Coronary artery (tissue), 2 donors: ENCODE data around the gene PSMD2.

Experiments
- DNase-seq: peaks from one replicate; pipeline ENCODE4 v3.0.0-alpha.2; 2017; ENCODE audit warnings: low spot score
- H3K27ac ChIP-seq, 2 donors: fragments of 200-600 bp; sonication (generic); one replicate each; pipeline ENCODE4 v1.5.1; 2016 to 2019
- H3K4me3 ChIP-seq: fragments of 200-600 bp; sonication (generic); 2 replicates; pipeline ENCODE4 v1.5.1; 2016; ENCODE audit warnings: mild to moderate bottlenecking, moderate library complexity
- TF ChIP-seq, protein P1 (sequence below): fragments of 200-600 bp; sonication (generic); IDR thresholded peaks from one replicate; pipeline ENCODE4 v1.5.1; 2019; ENCODE audit warnings: antibody characterized with exemption

Gene PSMD2

DNA sequence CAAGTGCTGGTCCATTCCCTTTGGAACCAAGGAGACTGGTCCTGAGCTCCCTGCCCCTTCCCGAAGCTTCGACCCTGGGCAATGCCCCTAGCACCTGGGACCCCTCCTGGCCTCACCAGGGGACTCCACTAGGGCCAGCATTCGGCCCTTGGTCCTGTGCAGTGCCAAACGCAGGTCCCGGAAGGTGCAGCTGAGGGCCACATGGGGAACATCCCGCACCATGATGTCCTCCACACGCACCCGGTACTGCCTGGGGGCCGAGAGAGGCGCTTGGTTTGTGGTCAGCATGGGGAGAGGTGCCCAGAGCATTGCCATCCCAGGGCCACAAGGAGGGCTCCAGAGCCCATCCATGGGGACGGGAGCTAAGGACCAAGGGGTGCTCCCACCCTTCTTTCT lies 54.5 kb downstream of the PSMD2 start:
- DNase-seq: no peak
- TF ChIP-seq, protein P1, sequence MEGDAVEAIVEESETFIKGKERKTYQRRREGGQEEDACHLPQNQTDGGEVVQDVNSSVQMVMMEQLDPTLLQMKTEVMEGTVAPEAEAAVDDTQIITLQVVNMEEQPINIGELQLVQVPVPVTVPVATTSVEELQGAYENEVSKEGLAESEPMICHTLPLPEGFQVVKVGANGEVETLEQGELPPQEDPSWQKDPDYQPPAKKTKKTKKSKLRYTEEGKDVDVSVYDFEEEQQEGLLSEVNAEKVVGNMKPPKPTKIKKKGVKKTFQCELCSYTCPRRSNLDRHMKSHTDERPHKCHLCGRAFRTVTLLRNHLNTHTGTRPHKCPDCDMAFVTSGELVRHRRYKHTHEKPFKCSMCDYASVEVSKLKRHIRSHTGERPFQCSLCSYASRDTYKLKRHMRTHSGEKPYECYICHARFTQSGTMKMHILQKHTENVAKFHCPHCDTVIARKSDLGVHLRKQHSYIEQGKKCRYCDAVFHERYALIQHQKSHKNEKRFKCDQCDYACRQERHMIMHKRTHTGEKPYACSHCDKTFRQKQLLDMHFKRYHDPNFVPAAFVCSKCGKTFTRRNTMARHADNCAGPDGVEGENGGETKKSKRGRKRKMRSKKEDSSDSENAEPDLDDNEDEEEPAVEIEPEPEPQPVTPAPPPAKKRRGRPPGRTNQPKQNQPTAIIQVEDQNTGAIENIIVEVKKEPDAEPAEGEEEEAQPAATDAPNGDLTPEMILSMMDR: no peak

DNA sequence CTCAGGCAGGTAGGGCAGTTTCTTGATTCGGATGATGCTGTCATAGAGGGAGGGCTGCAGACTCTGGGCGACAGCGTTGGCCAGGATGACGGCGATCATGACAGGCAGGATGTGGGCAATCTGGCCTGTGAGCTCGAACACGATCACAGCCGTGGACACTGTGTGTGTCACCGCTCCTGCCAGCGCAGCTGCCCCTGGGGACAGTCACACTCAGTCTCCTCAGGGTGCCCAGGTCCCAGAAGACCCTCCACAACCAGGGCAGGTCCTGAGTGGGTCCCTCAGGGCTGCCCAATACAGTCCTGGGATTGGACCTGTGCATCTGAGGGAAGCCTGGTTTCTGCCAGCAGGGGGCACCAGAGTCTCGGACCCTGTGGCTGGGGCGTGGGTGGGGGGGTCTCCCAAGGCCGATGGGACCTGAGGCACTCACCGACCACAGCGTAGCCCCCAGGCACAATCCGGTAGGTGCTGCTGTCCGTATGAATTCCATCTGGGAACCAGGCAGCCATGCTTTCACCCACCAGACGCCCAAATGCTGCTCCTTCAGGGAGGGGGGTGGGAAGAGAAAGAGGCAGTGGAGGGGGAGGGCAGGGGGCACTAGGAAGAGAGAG lies 55.2 kb downstream of the PSMD2 start:
- Histone ChIP-seq H3K4me3 (no peak overlapping the region), H3K27ac (no peak overlapping the region)
- TF ChIP-seq, protein P1: peak; percentile 70
- DNase-seq: no peak

More for the DNA sequence above, 54.5 kb downstream of the PSMD2 start:
- no peak overlapping the region for H3K27ac ChIP-seq
- H3K4me3 ChIP-seq: no peak overlapping the region

DNA sequence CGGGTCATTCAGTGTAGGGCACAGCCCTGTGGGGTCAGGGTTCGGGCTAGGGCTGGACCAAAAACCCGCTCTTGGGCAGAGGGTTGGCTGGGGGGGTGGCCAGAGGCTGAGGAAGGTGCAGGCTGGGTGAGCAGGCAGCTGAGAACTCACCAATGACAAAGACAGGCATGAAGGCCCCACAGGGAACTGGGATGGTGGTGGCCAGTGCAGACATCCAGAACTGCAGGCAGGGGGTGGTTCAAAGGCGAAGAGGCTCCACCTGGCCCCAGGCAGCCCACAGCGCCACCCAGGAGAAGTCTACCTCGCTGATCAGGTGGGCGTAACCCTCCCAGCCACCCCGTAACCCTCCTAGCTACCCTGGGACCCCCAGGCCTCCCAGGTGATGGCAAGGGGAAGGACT lies 55.7 kb downstream of the PSMD2 start:
- Histone ChIP-seq H3K27ac (no peak overlapping the region), H3K4me3 (no peak overlapping the region)
- no peak for DNase-seq
- TF ChIP-seq, protein P1: no peak

DNA sequence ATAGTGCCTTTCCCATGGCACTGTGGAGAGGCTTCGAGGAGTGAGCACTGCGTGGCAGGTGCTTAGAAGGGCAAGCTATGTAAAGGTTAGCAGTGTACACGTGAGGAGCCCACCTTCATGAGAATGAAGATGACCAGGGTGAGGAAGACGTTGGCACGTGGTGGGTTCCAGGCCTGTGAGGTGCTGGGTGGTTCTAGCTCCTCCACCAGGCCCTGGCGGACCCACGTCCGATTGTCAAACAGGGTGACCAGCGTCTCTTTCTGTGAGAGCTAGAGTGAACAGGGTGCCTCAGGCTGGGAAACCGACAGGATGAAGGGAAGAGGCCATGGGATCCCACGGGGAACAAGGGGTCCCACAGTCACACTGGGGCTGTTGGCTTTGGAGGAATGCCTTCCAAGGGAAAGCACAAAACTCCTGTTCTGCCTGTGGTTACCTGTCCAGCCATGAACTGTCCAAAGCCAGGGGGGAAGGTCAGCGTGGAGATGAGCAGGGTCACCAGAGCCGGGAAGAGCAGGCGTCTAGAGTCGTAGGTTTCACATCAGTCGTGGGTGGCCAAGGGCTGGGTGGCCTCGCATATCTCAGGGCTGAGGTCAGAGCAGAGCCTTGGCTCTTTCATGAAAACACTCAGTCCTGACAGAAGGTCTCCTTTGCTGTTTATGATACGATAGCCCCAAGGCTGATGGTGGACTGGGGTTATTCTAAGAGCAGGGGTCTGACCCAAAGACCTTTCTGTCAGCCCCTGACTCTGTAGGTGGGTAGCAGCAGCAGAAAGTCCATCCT lies 56.4 kb downstream of the PSMD2 start:
- no peak for DNase-seq
- TF ChIP-seq, protein P1: no peak
- Histone ChIP-seq H3K27ac (no peak overlapping the region), H3K4me3 (no peak overlapping the region)

DNA sequence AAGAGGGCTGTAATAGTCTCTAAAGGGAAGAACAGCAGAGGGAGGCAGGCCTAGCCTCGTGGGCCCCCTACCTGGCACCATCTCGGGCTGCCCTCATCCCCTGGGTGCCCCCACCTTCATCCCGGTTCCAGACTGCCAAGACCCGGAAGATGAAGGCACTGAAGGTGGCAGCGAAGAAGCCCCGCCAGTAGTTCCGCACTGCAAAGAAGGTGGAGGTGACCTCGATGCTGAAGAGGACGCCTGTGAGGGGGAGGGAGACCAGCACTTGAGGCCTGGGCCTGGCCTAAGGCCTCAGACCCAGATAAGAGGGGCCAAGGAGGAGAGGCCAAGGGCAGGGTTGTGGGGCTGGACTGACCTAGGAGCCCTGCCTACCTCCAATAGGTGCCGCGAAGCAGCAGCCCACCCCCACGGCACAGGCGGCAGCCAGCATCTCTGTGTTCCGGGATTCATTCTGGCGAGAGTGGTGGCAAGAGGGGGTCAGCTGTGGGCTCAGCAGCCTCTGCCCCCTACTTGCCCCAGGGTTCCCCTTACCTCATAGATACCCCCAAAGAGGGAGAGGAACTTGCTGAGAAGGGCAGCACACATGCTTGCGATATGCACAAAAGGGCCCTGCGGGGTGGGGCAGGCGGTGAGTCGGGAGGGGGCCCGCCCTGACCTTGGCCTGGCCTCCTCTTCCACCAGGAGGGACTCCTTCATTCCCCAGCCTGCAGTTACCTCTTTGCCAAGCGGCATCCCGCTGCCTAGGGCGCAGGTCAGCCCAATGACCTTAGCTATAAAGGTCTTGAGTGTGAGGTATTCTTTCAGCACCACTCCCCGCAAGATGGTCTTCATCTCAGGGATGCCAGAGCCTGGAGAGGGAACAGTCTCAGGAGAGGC lies 58.4 kb downstream of the PSMD2 start:
- Histone ChIP-seq H3K4me3 (no peak overlapping the region), H3K27ac (no peak overlapping the region)
- TF ChIP-seq, protein P1: no peak
- no peak for DNase-seq

DNA sequence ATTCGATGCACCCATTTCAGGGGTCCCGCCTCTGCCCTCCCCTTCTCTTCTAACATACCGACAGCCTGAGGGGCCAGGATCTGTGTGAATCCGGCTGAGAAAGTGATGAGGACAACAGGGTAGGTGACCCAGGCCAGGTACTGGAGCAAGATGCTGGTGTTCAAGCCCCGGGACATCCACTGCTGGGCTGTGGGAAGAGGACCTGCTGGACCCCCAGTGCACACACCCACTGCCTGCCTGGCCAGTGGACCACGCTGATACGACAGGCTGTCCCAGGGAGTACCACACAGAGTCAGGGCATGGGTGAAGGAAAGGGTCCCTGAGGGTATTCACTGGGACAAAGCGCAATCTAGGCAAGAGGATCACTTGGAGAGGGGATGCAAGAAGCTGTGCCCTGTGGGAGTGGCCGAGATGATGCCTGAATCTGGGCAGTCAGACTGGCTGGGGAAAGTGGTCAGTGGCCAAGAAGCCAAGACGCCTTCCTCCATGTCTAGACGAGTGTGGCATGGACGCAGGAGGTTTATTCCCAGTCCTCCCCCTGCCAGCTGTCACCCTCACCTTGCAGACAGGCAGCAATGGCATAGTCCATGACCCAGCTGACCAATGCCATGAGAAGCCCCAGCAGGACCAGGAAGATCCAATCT lies 59.2 kb downstream of the PSMD2 start:
- no peak for DNase-seq
- TF ChIP-seq, protein P1: no peak
- H3K4me3 ChIP-seq: no peak overlapping the region
- no peak overlapping the region for H3K27ac ChIP-seq
